IPS-20b (cell line): ENCODE measurements around the gene APOE.

Source experiments
- H3K27ac ChIP-seq: one replicate; pipeline ENCODE4 v1.5.1; 2013; ENCODE audit warnings: low read length
- H3K27me3 ChIP-seq: 2 replicates; pipeline ENCODE4 v1.6.1; 2013; ENCODE audit warnings: mild to moderate bottlenecking, low read length, inconsistent platforms; ENCODE audit not compliant: insufficient read depth
- H3K36me3 ChIP-seq: 2 replicates; pipeline ENCODE4 v1.6.1; 2013; ENCODE audit warnings: low read depth, mild to moderate bottlenecking, inconsistent platforms, low read length, moderate library complexity; ENCODE audit not compliant: insufficient read depth
- H3K4me1 ChIP-seq: 2 replicates; pipeline ENCODE4 v1.6.1; 2013; ENCODE audit warnings: mild to moderate bottlenecking, control low read depth, inconsistent platforms, low read length, moderate library complexity; ENCODE audit not compliant: insufficient read depth
- H3K4me3 ChIP-seq: 2 replicates; pipeline ENCODE4 v1.5.1; 2013; ENCODE audit warnings: mild to moderate bottlenecking, low read length, inconsistent platforms
- H3K9ac ChIP-seq: 2 replicates; pipeline ENCODE4 v1.6.1; 2013; ENCODE audit warnings: low read depth, mild to moderate bottlenecking, inconsistent platforms, low read length, moderate library complexity
- H3K9me3 ChIP-seq: 2 replicates; pipeline ENCODE4 v1.6.1; 2013; ENCODE audit warnings: mild to moderate bottlenecking, low read depth, low read length, inconsistent platforms; ENCODE audit not compliant: insufficient read depth

The APOE gene

GRCh38 chr19:44958090-44958489 is 52.5 kb downstream of the APOE start:
- Histone ChIP-seq H3K9ac (no peak overlapping the region), H3K27me3 (no peaks in the 10 kb centered on the region), H3K9me3 (no peaks in the 10 kb centered on the region), H3K27ac (no peak overlapping the region), H3K4me1 (peaks cover 9% of the 10 kb centered on the region), H3K36me3 (peaks cover 23% of the 10 kb centered on the region), H3K4me3 (no peak overlapping the region)
